Colon (tissue), 2 donors: ENCODE results near the gene GPALPP1.

Source experiments
- FAIRE-seq: peaks from 2 replicates; lab custom pipeline; 2012; peaks lifted over from hg19 to GRCh38; lab: Jason Lieb, UNC
- donor health status: control.
- donor health status: control.

GPALPP1 gene

DNA sequence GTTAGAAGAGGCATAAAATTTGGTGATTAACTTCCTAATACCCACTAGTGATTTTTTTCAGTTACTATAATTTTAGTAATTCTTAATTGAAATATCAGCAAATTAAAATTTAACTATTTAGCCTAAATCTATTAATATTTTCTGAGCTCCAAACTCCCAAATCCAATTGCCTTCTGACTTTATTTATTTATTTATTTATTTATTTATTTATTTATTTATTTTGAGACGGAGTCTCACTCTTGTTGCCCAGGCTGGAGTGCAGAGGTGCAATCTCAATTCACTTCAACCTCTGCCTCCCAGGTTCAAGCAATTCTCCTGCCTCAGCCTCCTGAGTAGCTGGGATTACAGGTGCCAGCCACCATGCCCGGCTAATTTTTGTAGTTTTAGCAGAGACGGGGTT is 74.6 kb downstream of the GPALPP1 start:
- FAIRE-seq, result peak; percentile 53

DNA sequence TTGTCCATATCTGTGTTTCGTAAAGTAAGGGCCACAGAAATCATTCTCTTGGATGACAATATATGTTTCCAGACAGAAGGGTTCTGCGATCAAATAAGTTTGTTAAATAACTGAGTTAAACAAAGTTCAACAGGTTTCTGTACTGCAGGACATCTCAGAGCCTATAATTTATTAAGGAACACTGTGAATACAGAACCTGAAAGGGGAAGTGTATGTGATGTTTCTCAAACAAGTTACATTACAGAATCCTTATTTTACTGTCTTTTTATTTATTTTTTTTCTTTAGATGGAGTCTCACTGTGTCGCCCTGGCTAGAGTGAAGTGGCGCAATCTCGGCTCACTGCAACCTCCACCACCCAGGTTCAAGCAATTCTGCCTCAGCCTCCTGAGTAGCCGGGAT is 75.6 kb downstream of the GPALPP1 start:
- no peak for FAIRE-seq

DNA sequence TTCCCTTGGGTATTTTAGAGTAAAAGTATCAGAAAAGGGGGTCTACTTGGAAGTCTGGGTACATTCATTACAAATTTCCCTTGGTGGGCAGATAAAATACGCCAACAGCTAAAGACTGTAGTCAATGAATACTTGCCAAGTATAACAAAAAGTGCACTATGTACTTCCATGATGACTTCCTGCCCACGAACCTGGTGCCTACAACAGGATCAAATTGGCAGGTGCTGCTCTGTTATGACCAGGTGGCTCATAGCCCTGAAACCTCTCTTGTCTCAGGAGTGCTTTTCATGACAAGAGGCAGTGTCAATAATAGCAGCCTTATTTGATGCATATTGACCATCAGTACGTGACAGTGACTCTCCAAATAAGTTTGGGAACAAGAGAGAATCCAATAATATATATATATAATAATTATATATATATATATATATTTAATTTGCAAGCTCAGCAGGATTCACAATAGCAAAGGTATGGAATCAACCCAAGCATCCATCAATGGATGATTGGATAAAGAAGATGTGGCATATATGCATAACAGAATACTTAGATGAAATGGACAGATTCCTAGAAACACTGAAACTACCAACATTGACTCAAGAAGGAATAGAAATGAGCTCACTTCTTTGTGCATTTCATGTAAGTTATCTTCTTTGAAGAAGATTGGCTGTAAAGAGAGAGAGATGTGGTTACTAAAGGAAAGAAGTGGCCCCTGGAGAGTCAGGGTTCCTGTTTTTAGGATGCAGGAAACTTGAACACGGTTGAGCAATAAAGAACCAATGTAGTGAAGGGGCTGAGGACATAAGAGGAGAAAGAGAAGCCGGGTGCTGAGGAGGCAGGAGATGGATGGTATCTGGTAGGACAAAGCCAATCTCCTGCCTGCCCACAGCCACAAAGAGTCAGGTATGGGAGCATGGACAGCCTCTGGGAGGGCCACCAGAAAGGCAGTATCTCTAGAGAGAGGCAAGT is 79.0 kb downstream of the GPALPP1 start:
- no peak for FAIRE-seq

DNA sequence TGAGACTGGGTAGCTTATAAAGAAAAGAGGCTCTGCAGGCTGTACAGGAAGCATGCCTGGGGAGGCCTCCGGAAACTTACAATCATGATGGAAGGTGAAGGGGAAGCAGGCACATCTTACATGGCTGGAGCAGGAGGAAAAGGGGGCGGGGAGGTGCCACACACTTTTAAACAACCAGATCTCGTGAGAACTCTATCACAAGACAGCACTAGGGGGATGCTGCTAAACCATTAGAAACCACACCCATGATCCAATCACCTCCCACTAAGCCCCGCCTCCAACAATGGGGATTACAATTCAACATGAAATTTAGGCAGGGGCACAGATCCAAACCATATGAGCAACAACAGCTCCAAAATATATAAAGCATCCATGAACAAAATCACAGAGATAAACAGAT is 84.5 kb downstream of the GPALPP1 start:
- no peak for FAIRE-seq

DNA sequence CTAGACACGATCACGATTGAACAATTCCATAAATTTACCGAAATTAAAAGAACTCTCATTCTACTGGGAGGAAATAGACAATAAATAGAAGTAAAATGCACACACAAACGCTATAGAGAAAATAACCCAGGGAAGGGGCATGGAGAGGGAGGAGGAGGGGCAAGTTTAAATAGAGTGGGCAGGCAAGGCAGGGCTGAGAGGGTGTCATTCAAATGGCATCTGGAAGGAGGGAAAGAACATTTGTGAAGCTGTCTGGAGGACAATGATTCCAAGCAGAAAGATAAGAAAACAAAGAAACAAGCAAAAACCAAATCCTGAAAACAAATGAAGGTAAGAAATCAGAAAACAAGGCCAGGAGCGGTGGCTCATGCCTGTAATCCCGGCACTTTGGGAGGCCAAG is 85.4 kb downstream of the GPALPP1 start:
- no peak for FAIRE-seq

DNA sequence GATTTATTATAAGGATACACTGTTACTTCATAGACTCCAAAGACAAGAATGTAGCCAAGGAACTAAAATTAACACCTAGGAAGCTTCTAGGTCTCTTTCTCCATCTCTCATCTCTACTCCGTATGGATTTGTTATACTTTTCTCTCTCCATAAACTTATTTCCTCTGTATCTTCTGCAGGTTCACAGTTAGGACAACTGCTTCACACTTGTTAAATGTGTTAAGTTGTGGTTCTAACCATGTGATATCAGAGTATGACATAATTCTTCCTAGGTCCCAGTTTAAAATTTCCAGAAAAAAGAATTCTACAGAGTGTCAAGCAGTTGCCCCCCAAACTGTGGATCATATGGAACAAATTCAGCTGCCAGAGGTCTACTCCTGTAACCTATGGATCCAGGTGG is 88.7 kb downstream of the GPALPP1 start:
- no peak for FAIRE-seq
